ENCODE data around the gene TREH.

TREH gene

DNA sequence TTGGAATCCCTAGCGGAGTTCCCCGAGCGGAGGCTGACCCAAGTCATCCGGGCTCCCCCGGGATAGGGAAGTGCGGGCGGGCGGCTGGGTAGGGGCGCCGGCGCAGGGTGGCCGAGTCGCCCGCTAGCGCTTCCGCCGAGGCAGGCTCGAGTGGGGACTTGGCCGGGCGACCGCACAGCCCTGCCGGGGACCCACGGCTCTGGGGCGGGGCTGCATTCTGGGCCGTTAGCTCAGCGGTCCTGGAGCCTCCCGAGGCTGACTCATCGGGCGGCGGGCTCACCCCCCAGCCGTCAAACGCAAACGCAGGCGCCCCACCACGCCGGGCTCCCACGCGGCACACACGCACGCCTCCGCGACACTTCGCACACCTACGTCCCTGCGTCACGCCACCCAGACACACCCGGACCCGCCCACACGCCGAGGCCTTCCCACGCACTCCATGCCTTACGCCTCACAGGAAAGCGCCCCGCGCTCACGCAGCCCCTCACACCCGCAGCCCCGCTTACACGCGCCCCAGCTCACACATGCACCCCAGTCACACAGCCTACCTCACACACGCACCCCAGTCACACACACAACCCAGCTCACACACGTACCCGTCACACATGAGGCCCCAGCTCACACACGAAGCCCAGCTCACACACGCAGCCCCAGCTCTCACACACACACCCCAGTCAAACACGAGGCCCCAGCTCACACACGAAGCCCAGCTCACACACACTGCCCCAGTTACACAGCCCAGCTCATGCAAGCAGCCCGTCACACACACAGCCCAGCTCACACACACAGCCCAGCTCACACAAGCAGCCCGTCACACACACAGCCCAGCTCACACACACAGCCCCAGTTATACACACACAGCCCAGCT lies 70.9 kb downstream of the TREH start:
- DNase-seq: no peak

DNA sequence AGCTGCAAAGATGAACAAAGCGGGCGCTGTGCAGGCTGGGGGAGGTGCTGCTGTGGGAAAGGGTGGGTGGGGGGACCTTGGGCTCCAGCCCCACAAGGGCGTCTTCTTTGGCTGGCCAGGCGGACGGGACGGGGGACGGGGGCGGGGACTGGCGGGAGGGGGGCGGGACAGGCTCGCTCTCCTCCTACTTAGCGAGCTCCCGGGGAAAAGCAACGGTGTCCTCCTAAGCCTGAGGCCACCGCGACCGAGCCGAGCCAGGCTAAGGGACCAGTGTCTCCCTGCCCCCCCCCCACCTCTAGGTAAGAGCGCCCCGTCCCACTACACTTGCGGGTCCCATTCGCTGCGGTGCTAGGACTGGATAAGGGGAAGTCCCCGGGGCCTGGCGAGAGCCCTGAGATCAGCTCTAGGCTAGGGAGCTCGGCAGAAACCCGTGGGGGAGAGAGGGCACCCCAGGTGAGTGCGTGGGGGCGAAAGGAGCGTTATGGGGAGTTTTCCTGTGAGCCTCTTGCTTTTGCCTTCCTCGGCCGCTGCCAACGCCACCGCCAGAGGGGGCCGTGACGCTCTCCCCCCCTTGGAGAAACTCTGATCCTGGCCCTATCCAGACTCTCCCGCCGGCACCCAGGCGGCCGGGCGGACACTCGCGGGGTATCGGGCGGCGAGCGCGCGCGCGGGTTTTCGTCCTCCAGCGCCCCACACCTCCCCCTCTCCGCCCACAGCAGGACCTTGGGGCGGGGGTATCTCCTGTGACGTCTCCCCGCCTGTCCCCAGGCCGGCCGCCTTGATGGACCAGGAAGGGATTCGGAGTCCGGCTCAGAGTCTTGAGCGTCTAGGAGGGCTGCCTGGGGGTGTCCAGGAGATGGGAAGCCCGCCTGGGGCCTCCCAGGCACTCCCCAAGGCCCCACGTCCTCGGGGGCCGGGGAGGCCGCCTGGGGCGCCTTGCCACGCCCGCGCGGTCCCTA lies 71.8 kb downstream of the TREH start, which contains the start of gene PHLDB1:
TSS of gene PHLDB1 (plus strand) at position 215 of the 959 bp plus-strand sequence. CDS start 6,222 bp downstream, outside the sequence.
- DNase-seq: no peak

Measured in KG1 (cell line).